WERI-Rb-1 (cell line): Measurements from ENCODE around the gene RNPEPL1.
A peak's percentile ranks its signal among the peaks of the same experiment; 100 is the strongest.
"Not testable (repeated sequence)": the region's sequence is repeated elsewhere in the genome, so short reads cannot be mapped to it uniquely, and the experiment has no call there.

Source experiments
- DNase-seq: peaks from one replicate; pipeline ENCODE4 v3.0.0-alpha.2; 2020
- H3K27ac ChIP-seq: fragments of 250-450 bp; sonication (Bioruptor Pico); 2 replicates; pipeline ENCODE4 v1.5.1; 2020; ENCODE audit warnings: mild to moderate bottlenecking, moderate library complexity
- H3K27me3 ChIP-seq: fragments of 250-450 bp; sonication (Bioruptor Pico); 2 replicates; pipeline ENCODE4 v1.5.1; 2021; ENCODE audit warnings: mild to moderate bottlenecking, low read depth, moderate library complexity; ENCODE audit not compliant: insufficient read depth, severe bottlenecking
- H3K36me3 ChIP-seq: fragments of 250-450 bp; sonication (Bioruptor Pico); 2 replicates; pipeline ENCODE4 v1.5.1; 2020; ENCODE audit warnings: mild to moderate bottlenecking, moderate library complexity
- H3K4me3 ChIP-seq: 2 replicates; pipeline ENCODE4 v1.5.1; 2011; ENCODE audit warnings: low read depth, mild to moderate bottlenecking, control low read depth, low read length
- H3K9me3 ChIP-seq: fragments of 250-450 bp; sonication (Bioruptor Pico); 2 replicates; pipeline ENCODE4 v1.5.1; 2021; ENCODE audit warnings: mild to moderate bottlenecking, moderate library complexity; ENCODE audit not compliant: severe bottlenecking
- TF ChIP-seq, protein P1 (sequence below): IDR thresholded peaks from 2 replicates; pipeline ENCODE4 v1.5.1; 2011; ENCODE audit warnings: low read depth, mild to moderate bottlenecking, control low read depth, inconsistent platforms, low read length

The RNPEPL1 gene

DNA sequence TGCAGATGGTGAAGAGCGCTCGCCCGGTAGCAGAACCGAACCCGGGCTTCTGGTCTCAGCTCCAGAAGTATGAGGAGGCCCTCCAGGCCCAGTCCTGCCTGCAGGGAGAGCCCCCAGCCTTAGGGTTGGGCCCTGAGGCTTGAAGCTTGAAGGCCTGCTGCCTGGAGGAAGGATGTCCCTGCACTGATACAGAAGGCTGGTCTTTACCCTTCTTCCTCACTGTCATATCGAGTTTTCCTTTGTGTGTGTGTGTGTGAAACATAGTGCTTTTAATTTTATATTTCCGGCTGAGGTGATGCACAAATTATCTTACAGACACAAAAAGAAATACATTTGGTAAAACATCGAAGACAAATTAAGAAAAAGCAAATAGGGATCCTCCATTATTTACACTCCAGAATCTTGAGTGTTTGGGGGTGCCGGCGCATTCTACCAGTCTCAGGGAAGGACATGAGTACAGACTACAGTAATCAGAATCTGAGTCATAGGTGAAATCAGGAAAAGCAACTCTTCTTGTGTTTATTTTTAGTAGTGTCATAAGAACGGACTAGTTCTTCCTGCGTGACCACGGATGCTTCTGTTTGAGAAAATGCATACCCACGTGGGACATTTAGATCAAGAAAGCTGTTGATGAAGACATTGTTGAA is 6.8 kb upstream of the RNPEPL1 start:
- no peak for DNase-seq
- TF ChIP-seq, protein P1, sequence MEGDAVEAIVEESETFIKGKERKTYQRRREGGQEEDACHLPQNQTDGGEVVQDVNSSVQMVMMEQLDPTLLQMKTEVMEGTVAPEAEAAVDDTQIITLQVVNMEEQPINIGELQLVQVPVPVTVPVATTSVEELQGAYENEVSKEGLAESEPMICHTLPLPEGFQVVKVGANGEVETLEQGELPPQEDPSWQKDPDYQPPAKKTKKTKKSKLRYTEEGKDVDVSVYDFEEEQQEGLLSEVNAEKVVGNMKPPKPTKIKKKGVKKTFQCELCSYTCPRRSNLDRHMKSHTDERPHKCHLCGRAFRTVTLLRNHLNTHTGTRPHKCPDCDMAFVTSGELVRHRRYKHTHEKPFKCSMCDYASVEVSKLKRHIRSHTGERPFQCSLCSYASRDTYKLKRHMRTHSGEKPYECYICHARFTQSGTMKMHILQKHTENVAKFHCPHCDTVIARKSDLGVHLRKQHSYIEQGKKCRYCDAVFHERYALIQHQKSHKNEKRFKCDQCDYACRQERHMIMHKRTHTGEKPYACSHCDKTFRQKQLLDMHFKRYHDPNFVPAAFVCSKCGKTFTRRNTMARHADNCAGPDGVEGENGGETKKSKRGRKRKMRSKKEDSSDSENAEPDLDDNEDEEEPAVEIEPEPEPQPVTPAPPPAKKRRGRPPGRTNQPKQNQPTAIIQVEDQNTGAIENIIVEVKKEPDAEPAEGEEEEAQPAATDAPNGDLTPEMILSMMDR, result no peak
- H3K36me3 ChIP-seq, result peaks cover 32% of the 10 kb centered on the region

DNA sequence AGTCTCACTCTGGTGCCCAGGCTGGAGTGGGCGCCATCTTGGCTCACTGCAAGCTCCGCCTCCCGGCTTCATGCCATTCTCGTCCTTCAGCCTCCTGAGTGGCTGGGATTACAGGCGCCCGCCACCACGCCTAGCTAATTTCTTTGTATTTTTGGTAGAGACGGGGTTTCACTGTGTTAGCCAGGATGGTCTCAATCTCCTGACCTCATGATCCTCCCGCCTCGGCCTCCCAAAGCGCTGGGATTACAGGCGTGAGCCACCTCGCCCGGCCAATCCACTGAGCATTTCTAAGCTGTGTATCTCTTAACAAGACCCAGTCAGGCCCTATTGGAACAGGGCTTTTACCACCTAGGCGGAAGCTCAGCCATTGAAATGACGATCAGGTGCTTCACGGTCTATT is 5.1 kb upstream of the RNPEPL1 start:
- H3K27ac ChIP-seq, H3K4me3 ChIP-seq, H3K27me3 ChIP-seq, H3K9me3 ChIP-seq, DNase-seq: not testable (repeated sequence)
- peaks cover 29% of the 10 kb centered on the region for H3K36me3 ChIP-seq

More for the DNA sequence above, 6.8 kb upstream of the RNPEPL1 start:
- Histone ChIP-seq H3K27ac (peak overlapping the region; percentile 98), H3K9me3 (no peaks in the 10 kb centered on the region), H3K4me3 (peak overlapping the region; percentile 88), H3K27me3 (no peaks in the 10 kb centered on the region)

DNA sequence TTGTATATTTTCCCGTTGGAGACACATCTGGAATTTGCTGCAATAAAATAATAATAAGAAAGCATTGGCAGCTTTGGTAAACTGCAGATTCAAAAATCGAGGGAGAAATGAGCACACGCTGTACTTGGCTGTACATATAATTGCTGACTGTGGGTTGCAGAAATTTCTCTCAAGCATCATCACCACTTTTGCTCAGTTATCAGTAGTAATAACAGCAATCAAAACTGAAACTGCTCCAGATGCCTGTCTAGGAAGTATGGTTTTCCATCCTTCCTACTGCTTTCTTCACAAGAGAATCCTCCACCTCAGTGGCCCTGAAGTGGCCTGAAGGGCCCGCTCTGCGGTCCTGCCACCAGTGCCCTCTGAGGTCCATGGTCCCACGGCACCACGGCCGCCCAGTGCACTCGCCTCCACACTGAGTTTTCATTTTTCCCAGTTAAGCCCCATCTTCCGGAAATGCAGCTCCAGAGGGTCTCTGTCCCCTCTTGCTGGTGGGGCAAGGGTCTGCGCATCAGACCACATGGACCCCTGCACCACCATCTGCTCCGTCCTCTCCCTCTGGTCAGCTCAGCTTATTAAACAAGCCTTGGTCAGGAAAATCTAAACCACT is 4.2 kb upstream of the RNPEPL1 start:
- TF ChIP-seq, protein P1, result no peak
- Histone ChIP-seq H3K27ac (no peak overlapping the region), H3K9me3 (no peaks in the 10 kb centered on the region), H3K4me3 (no peak overlapping the region), H3K36me3 (peaks cover 22% of the 10 kb centered on the region), H3K27me3 (no peaks in the 10 kb centered on the region)
- DNase-seq, result no peak

GRCh38 chr2:240564561-240565332 is 3.5 kb upstream of the RNPEPL1 start:
- TF ChIP-seq, protein P1, result peak; percentile 20; the same call in 1 of the 2 replicates
- DNase-seq, result peak; percentile 15
- Histone ChIP-seq H3K27ac (peak overlapping the region; percentile 85), H3K36me3 (peaks cover 17% of the 10 kb centered on the region), H3K9me3 (no peaks in the 10 kb centered on the region), H3K27me3 (no peaks in the 10 kb centered on the region), H3K4me3 (no peak overlapping the region)

GRCh38 chr2:240565333-240566202 is 2.7 kb upstream of the RNPEPL1 start:
- DNase-seq, result peak; percentile 83
- TF ChIP-seq, protein P1, result no peak
- Histone ChIP-seq H3K9me3 (no peaks in the 10 kb centered on the region), H3K36me3 (peaks cover 17% of the 10 kb centered on the region), H3K27me3 (no peaks in the 10 kb centered on the region), H3K27ac (peak overlapping the region; percentile 85), H3K4me3 (peak overlapping the region; percentile 43)
